Measurements from ENCODE around the gene HES6.

GRCh38 chr2:238252766-238253630, 13.2 kb upstream of the HES6 start:
- no peak for TF ChIP-seq CTCF (IDR thresholded peaks at IDR 0.05)
- no peak for TF ChIP-seq POLR2AphosphoS5 (IDR thresholded peaks at IDR 0.05)
- TF ChIP-seq POLR2A (IDR thresholded peaks at IDR 0.05) = no peak
